K562 (cell line): ENCODE measurements around the gene PACSIN1.

ENCODE experiments used
- BMI1 ChIP-seq: fragments of 150-350 bp; IDR thresholded peaks from 2 replicates; pipeline ENCODE4 v1.6.1; 2014; ENCODE audit warnings: low read length
- MYC ChIP-seq, 2 experiments: fragments of 250-450 bp in 1 of 2; sonication (Bioruptor Pico) in 1 of 2; IDR thresholded peaks; 2 replicates each; pipeline versions ENCODE4 v1.5.1 to v1.6.1; 2012 to 2021; ENCODE audit warnings: low read depth in 2 of 2, borderline replicate concordance in 1 of 2, improper control_type of control experiment in 1 of 2, low read length in 1 of 2, mild to moderate bottlenecking in 1 of 2, moderate library complexity in 1 of 2
- NKRF ChIP-seq: fragments of 450-650 bp; IDR thresholded peaks from 2 replicates; pipeline ENCODE4 v1.6.1; 2016; ENCODE audit warnings: borderline replicate concordance
- NR2C1 ChIP-seq, 2 experiments: fragments of 450-650 bp; IDR thresholded peaks; 2 replicates each; pipeline ENCODE4 v1.6.1; 2017; ENCODE audit warnings: mild to moderate bottlenecking in 2 of 2, antibody characterized with exemption in 1 of 2, inconsistent platforms in 1 of 2, missing compliant biosample characterization in 1 of 2, missing genetic modification characterization in 1 of 2
- RBM34 ChIP-seq: fragments of 200-400 bp; formaldehyde crosslinking; IDR thresholded peaks from 2 replicates; pipeline ENCODE4 v1.6.1; 2018; ENCODE audit warnings: low read length, borderline replicate concordance; ENCODE audit not compliant: insufficient read depth
- SETDB1 ChIP-seq: IDR thresholded peaks from one replicate; pipeline ENCODE4 v1.6.1; 2012; ENCODE audit warnings: low read length, control low read depth, inconsistent platforms
- SPI1 ChIP-seq: IDR thresholded peaks from 2 replicates; pipeline ENCODE4 v1.6.1; 2011; ENCODE audit warnings: low read depth, low read length, control low read depth, borderline replicate concordance
- ZKSCAN3 ChIP-seq: fragments of 250-450 bp; sonication (Bioruptor Pico); IDR thresholded peaks from 2 replicates; pipeline ENCODE4 v1.4.0; 2020
- ZNF121 ChIP-seq: sonication (generic); formaldehyde crosslinking; conservative IDR thresholded peaks from 2 replicates; pipeline ENCODE4 v1.8.0; 2022; ENCODE audit warnings: missing genetic modification reagents
- ZNF318 ChIP-seq, 2 experiments: fragments of 450-650 bp; IDR thresholded peaks; 2 replicates each; pipeline ENCODE4 v1.6.1; 2016; ENCODE audit warnings: mild to moderate bottlenecking in 2 of 2, borderline replicate concordance in 1 of 2, low read depth in 1 of 2, moderate library complexity in 1 of 2
- ZNF324 ChIP-seq: fragments of 250-450 bp; sonication (Bioruptor Pico); IDR thresholded peaks from 2 replicates; pipeline ENCODE4 v1.4.0; 2020; ENCODE audit warnings: mild to moderate bottlenecking

DNA sequence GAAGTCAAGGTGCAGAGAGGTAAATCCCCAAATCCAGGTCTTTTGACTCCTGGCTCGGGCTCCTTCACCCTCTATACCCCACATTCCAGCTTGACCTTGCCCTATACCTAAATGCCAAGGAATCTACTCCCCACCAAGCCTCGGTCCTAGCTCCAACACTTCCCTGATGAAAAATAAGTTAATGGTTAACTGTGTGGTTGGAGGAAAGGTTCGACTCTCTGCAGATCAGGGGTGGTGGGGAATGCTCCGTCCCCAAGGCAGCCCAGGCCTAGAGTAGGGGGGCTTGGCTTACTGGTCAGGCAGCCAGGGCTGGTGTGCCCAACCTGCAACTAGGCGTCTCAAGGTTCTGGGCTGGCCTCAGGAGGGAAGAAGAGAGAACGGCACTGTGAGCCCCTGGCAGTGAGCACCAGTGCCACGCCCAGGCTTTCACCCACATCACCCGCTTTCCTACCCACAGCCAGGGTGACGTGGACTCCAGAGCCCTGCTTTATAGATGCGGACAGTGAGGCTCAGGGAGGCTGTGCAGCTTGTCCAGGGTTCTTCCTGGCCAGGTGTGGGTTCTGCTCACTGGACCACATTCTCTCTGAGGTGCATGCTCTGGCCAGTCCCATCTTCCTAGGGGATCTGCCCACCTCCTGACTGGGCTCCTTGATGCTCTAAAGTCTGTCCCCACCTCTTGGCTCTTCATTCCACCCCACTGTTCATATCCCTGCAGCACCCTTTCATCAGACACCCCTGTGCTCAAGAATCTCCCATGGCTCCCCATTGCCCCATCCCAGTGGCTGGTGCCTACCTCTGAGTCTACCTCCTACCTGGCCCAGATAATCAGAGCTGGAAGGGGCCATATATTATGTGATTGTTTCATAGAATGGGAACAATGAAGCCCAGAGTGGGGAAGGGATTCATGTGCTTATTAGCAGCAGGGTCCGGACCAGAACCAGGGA is 82.1 kb downstream of the PACSIN1 start:
- TF ChIP-seq ZKSCAN3 (CRISPR knock-in tag), result no peak
- TF ChIP-seq SPI1, result no peak
- TF ChIP-seq SETDB1, result no peak
- no peak for TF ChIP-seq NR2C1 (IDR thresholded peaks at IDR 0.05)
- TF ChIP-seq NR2C1 (tag; IDR thresholded peaks at IDR 0.05), result no peak
- TF ChIP-seq NKRF, result no peak
- TF ChIP-seq ZNF318 (IDR thresholded peaks at IDR 0.05; ENCODE audit: borderline replicate concordance in 1 of 2, low read depth in 1 of 2), result no peak
- TF ChIP-seq MYC (IDR thresholded peaks at IDR 0.05; ENCODE audit: low read depth, low read length), result no peak
- TF ChIP-seq MYC (CRISPR knock-in tag; IDR thresholded peaks at IDR 0.05; ENCODE audit: borderline replicate concordance, low read depth), result no peak
- no peak for TF ChIP-seq ZNF324 (CRISPR knock-in tag)
- TF ChIP-seq ZNF121 (CRISPR knock-in tag), result no peak
- no peak for TF ChIP-seq BMI1
- TF ChIP-seq RBM34, result no peak
